Upper lobe of left lung (tissue), 6 donors: ENCODE measurements around the gene ATOSB. TPM values are rescaled to one million over a fixed set of nuclear protein-coding genes. Genes with fewer than 3 reads are reported as not detected.

Source experiments
- ATAC-seq, 2 donors: fragments of 200-7000 bp; cut with Tn5 transposase; one replicate each; pipeline ENCODE4 v1.9.1; 2022; ENCODE audit warnings: mild to moderate bottlenecking in 2 of 2, moderate library complexity in 2 of 2; ENCODE audit not compliant: low FRiP score in 2 of 2
- DNase-seq, 2 donors: peaks; one replicate each; pipeline ENCODE4 v3.0.0-alpha.2; 2019 to 2020
- H3K27ac ChIP-seq, 4 donors: fragments of 200-600 bp; sonication (generic); one replicate each; pipeline ENCODE4 v1.5.1; 2016 to 2019
- H3K27me3 ChIP-seq, 4 donors: fragments of 200-600 bp; sonication (generic); one replicate each; pipeline ENCODE4 v1.5.1; 2017 to 2019
- H3K36me3 ChIP-seq, 4 donors: fragments of 200-600 bp; sonication (generic); one replicate each; pipeline ENCODE4 v1.5.1; 2016 to 2019
- H3K4me1 ChIP-seq, 4 donors: fragments of 200-600 bp; sonication (generic); one replicate each; pipeline ENCODE4 v1.5.1; 2018 to 2019
- H3K4me3 ChIP-seq, 4 donors: fragments of 200-600 bp; sonication (generic); one replicate each; pipeline ENCODE4 v1.5.1; 2017 to 2019; ENCODE audit warnings: mild to moderate bottlenecking in 2 of 4, moderate library complexity in 1 of 4
- H3K9me3 ChIP-seq, 4 donors: fragments of 200-600 bp; sonication (generic); one replicate each; pipeline ENCODE4 v1.5.1; 2018 to 2019
- CTCF ChIP-seq, 6 experiments: fragments of 450-650 bp in 4 of 6; fragments of 200-600 bp in 2 of 6; sonication (generic) in 2 of 6; IDR thresholded peaks; one replicate each; pipeline ENCODE4 v1.5.1; 2016 to 2019; ENCODE audit warnings: antibody characterized with exemption in 6 of 6
- EP300 ChIP-seq, 4 donors: sonication (generic); formaldehyde crosslinking; IDR thresholded peaks; one replicate each; pipeline ENCODE4 v1.5.1; 2017; ENCODE audit warnings: antibody characterized with exemption in 4 of 4, control low read depth in 2 of 4
- POLR2A ChIP-seq, 4 donors: fragments of 450-650 bp; IDR thresholded peaks; one replicate each; pipeline ENCODE4 v1.5.1; 2016 to 2017; ENCODE audit warnings: antibody characterized with exemption in 4 of 4, mild to moderate bottlenecking in 2 of 4
- POLR2AphosphoS5 ChIP-seq, 2 donors: sonication (generic); formaldehyde crosslinking; IDR thresholded peaks; one replicate each; pipeline ENCODE4 v1.5.1; 2017; ENCODE audit warnings: antibody characterized with exemption in 2 of 2
- WGBS, 2 donors: methylation state at CpG; one replicate each; pipeline ENCODE4 v1.1.5; 2017 to 2018; 5-methylcytosine and 5-hydroxymethylcytosine counted together
- total RNA-seq, 6 donors: library from RNA; depleted of rRNA in 4 of 6; stranded (reverse); fragments of >200 nt in 4 of 6; gene quantifications; one replicate each; pipeline versions ENCODE4 v1.1.0 to v1.2.1, GENCODE V29; 2016 to 2021
- donor health status: DM: no; HTN: no; CAD: no; lungs with moderate emphysema.
- donor health status: DM: no; HTN: yes; CAD: no; lungs with severe emphysema.

Gene ATOSB
- total RNA-seq, 6 donors from 2014 or later = 14.6 to 38.6 (median 29.7) TPM

GRCh38 chr9:35075358-35075757 lies 40.3 kb downstream of the ATOSB start:
- DNase-seq = no peak

GRCh38 chr9:35074791-35075190 lies 40.9 kb downstream of the ATOSB start:
- no peak overlapping the region for H3K4me3 ChIP-seq
- no peak overlapping the region for H3K27ac ChIP-seq
- H3K4me1 ChIP-seq = peaks cover 23 to 41% (median 24%) of the 10 kb centered on the region in 4 donors
- TF ChIP-seq EP300 (IDR thresholded peaks at IDR 0.05) (no peak), POLR2AphosphoS5 (IDR thresholded peaks at IDR 0.05) (no peak), POLR2A (IDR thresholded peaks at IDR 0.05) (no peak), CTCF (IDR thresholded peaks at IDR 0.05) (no peak)
- no peaks in the 10 kb centered on the region for H3K9me3 ChIP-seq
- DNase-seq = peak in 1 of 2 donors; percentile 23
- 93 to 96% methylated on average over 8 of the region's 8 CpGs for WGBS, 2 donors
- peaks cover 0 to 11% (median 4%) of the 10 kb centered on the region in 4 donors for H3K36me3 ChIP-seq
- no peaks in the 10 kb centered on the region for H3K27me3 ChIP-seq
- ATAC-seq = no peak

More at GRCh38 chr9:35075358-35075757, 40.3 kb downstream of the ATOSB start:
- TF ChIP-seq POLR2AphosphoS5 (IDR thresholded peaks at IDR 0.05) = no peak
- TF ChIP-seq EP300 (IDR thresholded peaks at IDR 0.05) = no peak
- no peak for TF ChIP-seq CTCF (IDR thresholded peaks at IDR 0.05)
- TF ChIP-seq POLR2A (IDR thresholded peaks at IDR 0.05) = no peak
- WGBS, 2 donors = 100% methylated on average over 1 to 4 of the region's 4 CpGs
- H3K4me1 ChIP-seq = peaks cover 19 to 37% (median 19%) of the 10 kb centered on the region in 4 donors
- H3K27me3 ChIP-seq = no peaks in the 10 kb centered on the region
- H3K4me3 ChIP-seq = no peak overlapping the region
- H3K27ac ChIP-seq = no peak overlapping the region
- H3K36me3 ChIP-seq = peaks cover 0 to 11% (median 4%) of the 10 kb centered on the region in 4 donors
- no peaks in the 10 kb centered on the region for H3K9me3 ChIP-seq
- ATAC-seq = no peak

- no peaks in the 10 kb centered on the region for H3K27me3 ChIP-seq
- no peaks in the 10 kb centered on the region for H3K9me3 ChIP-seq
- no peak for ATAC-seq
- H3K27ac ChIP-seq = no peak overlapping the region
- TF ChIP-seq POLR2A (IDR thresholded peaks at IDR 0.05) (no peak), POLR2AphosphoS5 (IDR thresholded peaks at IDR 0.05) (no peak), EP300 (IDR thresholded peaks at IDR 0.05) (no peak), CTCF (IDR thresholded peaks at IDR 0.05) (no peak)
- H3K4me1 ChIP-seq = peaks cover 26 to 44% (median 28%) of the 10 kb centered on the region in 4 donors
- DNase-seq = no peak
- peaks cover 0 to 11% (median 4%) of the 10 kb centered on the region in 4 donors for H3K36me3 ChIP-seq
- WGBS, 2 donors = 95 to 98% methylated on average over 5 to 6 of the region's 6 CpGs
- no peak overlapping the region for H3K4me3 ChIP-seq
These were observed 41.5 kb downstream of the ATOSB start for GRCh38 chr9:35074141-35074540.

GRCh38 chr9:35073279-35073612 lies 42.4 kb downstream of the ATOSB start:
- H3K27ac ChIP-seq = peak overlapping the region; percentile 99 to 100 (median 100)
- no peak overlapping the region for H3K4me3 ChIP-seq
- no peak for ATAC-seq
- 83 to 86% methylated on average over 2 of the region's 2 CpGs for WGBS, 2 donors
- no peak for DNase-seq
- no peaks in the 10 kb centered on the region for H3K27me3 ChIP-seq
- peaks cover 0 to 13% (median 4%) of the 10 kb centered on the region in 4 donors for H3K36me3 ChIP-seq
- peaks cover 30 to 40% (median 31%) of the 10 kb centered on the region in 4 donors for H3K4me1 ChIP-seq
- H3K9me3 ChIP-seq = no peaks in the 10 kb centered on the region
- no peak for TF ChIP-seq POLR2A (IDR thresholded peaks at IDR 0.05)
- no peak for TF ChIP-seq CTCF (IDR thresholded peaks at IDR 0.05)
